Tibial nerve (tissue), 4 donors: ENCODE data around the gene AOAH. TPM values are rescaled to one million over a fixed set of nuclear protein-coding genes. Genes with fewer than 3 reads are reported as not detected.

Experiments
- DNase-seq, 2 donors: peaks; one replicate each; pipeline ENCODE4 v3.0.0-alpha.2; 2019; ENCODE audit warnings: low spot score in 2 of 2
- H3K27ac ChIP-seq, 4 donors: fragments of 200-600 bp; sonication (generic) in 3 of 4; one replicate each; pipeline ENCODE4 v1.5.1; 2017 to 2019; ENCODE audit warnings: mild to moderate bottlenecking in 1 of 4
- H3K27me3 ChIP-seq, 2 donors: fragments of 200-600 bp; sonication (generic) in 1 of 2; one replicate each; pipeline versions ENCODE4 v1.5.1 to v1.6.0; 2017 to 2019
- H3K36me3 ChIP-seq, 3 donors: fragments of 200-600 bp; sonication (generic); one replicate each; pipeline ENCODE4 v1.5.1; 2018 to 2019
- H3K4me1 ChIP-seq, 4 donors: fragments of 200-600 bp; sonication (generic) in 3 of 4; one replicate each; pipeline ENCODE4 v1.5.1; 2017 to 2019
- H3K4me3 ChIP-seq, 4 donors: fragments of 200-600 bp; sonication (generic) in 3 of 4; one replicate each; pipeline ENCODE4 v1.5.1; 2017 to 2019; ENCODE audit warnings: mild to moderate bottlenecking in 1 of 4, moderate library complexity in 1 of 4
- H3K9me3 ChIP-seq, 4 donors: fragments of 200-600 bp; sonication (generic) in 3 of 4; one replicate each; pipeline ENCODE4 v1.5.1; 2017 to 2019
- CTCF ChIP-seq, 5 experiments: fragments of 200-600 bp in 3 of 5; fragments of 450-650 bp in 2 of 5; sonication (generic) in 3 of 5; IDR thresholded peaks; one replicate each; pipeline ENCODE4 v1.5.1; 2016 to 2019; ENCODE audit warnings: antibody characterized with exemption in 5 of 5, mild to moderate bottlenecking in 3 of 5, moderate library complexity in 2 of 5
- EP300 ChIP-seq, 2 donors: sonication (generic); formaldehyde crosslinking; IDR thresholded peaks; one replicate each; pipeline ENCODE4 v1.6.1; 2017; ENCODE audit warnings: antibody characterized with exemption in 2 of 2, mild to moderate bottlenecking in 1 of 2
- POLR2A ChIP-seq, 2 donors: fragments of 450-650 bp; IDR thresholded peaks; one replicate each; pipeline ENCODE4 v1.6.1; 2017; ENCODE audit warnings: antibody characterized with exemption in 2 of 2, mild to moderate bottlenecking in 2 of 2, moderate library complexity in 2 of 2
- WGBS, 2 donors: methylation state at CpG; one replicate each; pipeline ENCODE4 v1.1.5; 2018; 5-methylcytosine and 5-hydroxymethylcytosine counted together
- total RNA-seq, 4 donors: library from RNA; depleted of rRNA; stranded (reverse); fragments of >200 nt; gene quantifications; one replicate each; pipeline ENCODE4 v1.1.0, GENCODE V29; 2016

Gene AOAH
- total RNA-seq, 4 donors from 2014 or later, result 7.5 to 17.8 (median 9.1) TPM

GRCh38 chr7:36762394-36762793, 38.1 kb upstream of the AOAH start:
- no peaks in the 10 kb centered on the region for H3K9me3 ChIP-seq
- 84 to 91% methylated on average over 2 of the region's 2 CpGs for WGBS, 2 donors
- no peak overlapping the region for H3K4me3 ChIP-seq
- no peak for TF ChIP-seq EP300 (IDR thresholded peaks at IDR 0.05)
- no peak for TF ChIP-seq CTCF (IDR thresholded peaks at IDR 0.05)
- no peak for TF ChIP-seq POLR2A (IDR thresholded peaks at IDR 0.05)
- no peak for DNase-seq
- H3K27me3 ChIP-seq, result no peaks in the 10 kb centered on the region
- H3K27ac ChIP-seq, result no peak overlapping the region
- H3K4me1 ChIP-seq, result peaks cover 0 to 5% (median 1%) of the 10 kb centered on the region in 4 donors
- H3K36me3 ChIP-seq, result no peaks in the 10 kb centered on the region

- no peaks in the 10 kb centered on the region for H3K36me3 ChIP-seq
- H3K27me3 ChIP-seq, result no peaks in the 10 kb centered on the region
- DNase-seq, result no peak
- no peak overlapping the region for H3K4me3 ChIP-seq
- no peak overlapping the region for H3K27ac ChIP-seq
- 87 to 94% methylated on average over 2 of the region's 2 CpGs for WGBS, 2 donors
- H3K4me1 ChIP-seq, result peaks cover 0 to 5% (median 0%) of the 10 kb centered on the region in 4 donors
- H3K9me3 ChIP-seq, result no peaks in the 10 kb centered on the region
- no peak for TF ChIP-seq EP300 (IDR thresholded peaks at IDR 0.05)
- no peak for TF ChIP-seq POLR2A (IDR thresholded peaks at IDR 0.05)
- no peak for TF ChIP-seq CTCF (IDR thresholded peaks at IDR 0.05)
Measured at GRCh38 chr7:36761835-36762234, 37.5 kb upstream of the AOAH start.

- TF ChIP-seq POLR2A (IDR thresholded peaks at IDR 0.05) (no peak), CTCF (IDR thresholded peaks at IDR 0.05) (no peak)
- H3K4me3 ChIP-seq, result no peak overlapping the region
- no peaks in the 10 kb centered on the region for H3K36me3 ChIP-seq
- H3K27ac ChIP-seq, result no peak overlapping the region
- H3K27me3 ChIP-seq, result no peaks in the 10 kb centered on the region
- WGBS, 2 donors, result 80 to 85% methylated on average over 7 of the region's 7 CpGs
- H3K9me3 ChIP-seq, result no peaks in the 10 kb centered on the region
- DNase-seq, result no peak
- peaks cover 0 to 5% (median 0%) of the 10 kb centered on the region in 4 donors for H3K4me1 ChIP-seq
Measured at GRCh38 chr7:36760856-36761762, 36.8 kb upstream of the AOAH start.

- Histone ChIP-seq H3K4me1 (peaks cover 0 to 5% (median 0%) of the 10 kb centered on the region in 4 donors), H3K9me3 (no peaks in the 10 kb centered on the region), H3K36me3 (no peaks in the 10 kb centered on the region), H3K27ac (peak overlapping the region in 1 of 4 donors; percentile 44), H3K27me3 (no peaks in the 10 kb centered on the region), H3K4me3 (no peak overlapping the region)
- TF ChIP-seq EP300 (IDR thresholded peaks at IDR 0.05) (no peak), POLR2A (IDR thresholded peaks at IDR 0.05) (no peak), CTCF (IDR thresholded peaks at IDR 0.05) (no peak)
- 14 to 26% methylated on average over 1 of the region's 1 CpG for WGBS, 2 donors
- no peak for DNase-seq
Measured at GRCh38 chr7:36758879-36759278, 34.6 kb upstream of the AOAH start.

- no peak overlapping the region for H3K27ac ChIP-seq
- no peak for TF ChIP-seq CTCF (IDR thresholded peaks at IDR 0.05)
- DNase-seq, result no peak
Measured at GRCh38 chr7:36755484-36755883, 31.2 kb upstream of the AOAH start.

More at GRCh38 chr7:36755484-36755883, 31.2 kb upstream of the AOAH start:
- Histone ChIP-seq H3K9me3 (no peaks in the 10 kb centered on the region), H3K27me3 (no peaks in the 10 kb centered on the region), H3K4me1 (peaks cover 0 to 5% (median 0%) of the 10 kb centered on the region in 4 donors), H3K4me3 (no peak overlapping the region), H3K36me3 (no peaks in the 10 kb centered on the region)
- 84 to 87% methylated on average over 8 of the region's 8 CpGs for WGBS, 2 donors
